ENCODE results near the gene ASTN2.

- TF ChIP-seq EZH2phosphoT487 (IDR thresholded peaks at IDR 0.05; ENCODE audit: insufficient read depth, low read depth) (no peak), EZH2 (IDR thresholded peaks at IDR 0.05; ENCODE audit: insufficient read depth, poor library complexity, severe bottlenecking) (no peak)
These were observed 696.7 kb downstream of the ASTN2 start for GRCh38 chr9:116718111-116718510.

All from GM23248 (cell line).